OCI-LY7 (cell line): ENCODE data around the gene SOX4. TPM values are rescaled to one million over a fixed set of nuclear protein-coding genes. Genes with fewer than 3 reads are reported as not detected.
A peak's percentile ranks its signal among the peaks of the same experiment; 100 is the strongest.

Source experiments
- BruUV-seq: library from RNA; stranded (reverse); fragments of 400-500 nt; replicated peaks from 2 replicates; lab custom pipeline; 2021; lab: Mats Ljungman, UMichigan
- CTCF ChIA-PET: fragments of 300-600 bp; sonication (Branson Sonifier 250); formaldehyde crosslinking; loops from one replicate; lab custom pipeline; 2022; ENCODE audit warnings: antibody characterized with exemption; ENCODE audit not compliant: unreplicated experiment; lab: Charles Lee
- POLR2A ChIA-PET: fragments of 300-600 bp; sonication (Branson Sonifier 250); formaldehyde crosslinking; loops from one replicate; lab custom pipeline; 2022; ENCODE audit warnings: antibody characterized with exemption; lab: Charles Lee
- DNase-seq: peaks from one replicate; pipeline ENCODE4 v3.0.0-alpha.2; 2015; ENCODE audit warnings: low spot score
- H2AFZ ChIP-seq: fragments of 200-600 bp; sonication (generic), shearing (Covaris generic); 2 replicates; pipeline ENCODE4 v1.6.1; 2014; ENCODE audit warnings: mild to moderate bottlenecking, antibody characterized with exemption, low read length, moderate library complexity
- H3K27ac ChIP-seq: fragments of 200-600 bp; sonication (generic); 2 replicates; pipeline ENCODE4 v1.5.1; 2014; ENCODE audit warnings: mixed run types, low read depth, mild to moderate bottlenecking, moderate library complexity, low read length, inconsistent platforms; ENCODE audit not compliant: poor library complexity, severe bottlenecking
- H3K36me3 ChIP-seq: fragments of 200-600 bp; sonication (generic); 2 replicates; pipeline ENCODE4 v1.6.1; 2014; ENCODE audit warnings: mild to moderate bottlenecking, antibody characterized with exemption, low read length, moderate library complexity, mixed read lengths; ENCODE audit not compliant: insufficient read depth
- H3K4me1 ChIP-seq: fragments of 200-600 bp; sonication (generic); 2 replicates; pipeline ENCODE4 v1.5.1; 2014; ENCODE audit warnings: mild to moderate bottlenecking, low read length; ENCODE audit not compliant: insufficient read depth, poor library complexity, severe bottlenecking
- H3K4me2 ChIP-seq: fragments of 200-600 bp; sonication (generic); 2 replicates; pipeline ENCODE4 v1.6.1; 2014; ENCODE audit warnings: mild to moderate bottlenecking, low read length
- H3K4me3 ChIP-seq: fragments of 200-600 bp; sonication (generic); 2 replicates; pipeline ENCODE4 v1.5.1; 2014; ENCODE audit warnings: mild to moderate bottlenecking, low read depth, low read length; ENCODE audit not compliant: poor library complexity, severe bottlenecking
- H3K79me2 ChIP-seq: fragments of 200-600 bp; sonication (generic); 2 replicates; pipeline ENCODE4 v1.6.1; 2016; ENCODE audit warnings: low read depth, mild to moderate bottlenecking, low read length, moderate library complexity, mixed read lengths; ENCODE audit not compliant: insufficient read depth
- H3K9me2 ChIP-seq: fragments of 200-600 bp; sonication (generic); 2 replicates; pipeline ENCODE4 v1.6.1; 2016; ENCODE audit warnings: mild to moderate bottlenecking, low read length, mixed read lengths; ENCODE audit not compliant: insufficient read depth
- H3K9me3 ChIP-seq: fragments of 200-600 bp; sonication (generic); 2 replicates; pipeline ENCODE4 v1.6.1; 2014; ENCODE audit warnings: mild to moderate bottlenecking, mixed run types, low read length, mixed read lengths
- H4K20me1 ChIP-seq: fragments of 200-600 bp; sonication (generic); 2 replicates; pipeline ENCODE4 v1.6.1; 2014; ENCODE audit warnings: mild to moderate bottlenecking, antibody characterized with exemption, low read length, moderate library complexity, mixed read lengths; ENCODE audit not compliant: insufficient read depth
- CTCF ChIP-seq: fragments of 200-600 bp; sonication (generic); conservative IDR thresholded peaks from 2 replicates; pipeline ENCODE4 v1.5.1; 2014; ENCODE audit warnings: mild to moderate bottlenecking, antibody characterized with exemption, low read length, moderate library complexity, mixed read lengths
- EZH2phosphoT487 ChIP-seq: fragments of 200-600 bp; sonication (generic); IDR thresholded peaks from 2 replicates; pipeline ENCODE4 v1.6.1; 2018; ENCODE audit warnings: low read depth, borderline replicate concordance, mild to moderate bottlenecking, mixed run types, antibody characterized with exemption, low read length, moderate library complexity, mixed read lengths
- intact Hi-C: fragments of 100-400 bp; cut with micrococcal nuclease; formaldehyde crosslinking; loops from one replicate; pipeline ENCODE4 v1.10.0; 2022; ENCODE audit not compliant: unreplicated experiment
- total RNA-seq, 2 experiments: library from RNA; depleted of rRNA in 1 of 2; stranded (reverse); fragments of >200 nt in 1 of 2; shearing (Covaris generic) in 1 of 2; gene quantifications; 2 replicates each; pipeline ENCODE4 v1.2.3, GENCODE V29; 2014 to 2022

SOX4 gene
- total RNA-seq, 2 experiments from 2014 or later: 55.2 to 58.1 TPM

DNA sequence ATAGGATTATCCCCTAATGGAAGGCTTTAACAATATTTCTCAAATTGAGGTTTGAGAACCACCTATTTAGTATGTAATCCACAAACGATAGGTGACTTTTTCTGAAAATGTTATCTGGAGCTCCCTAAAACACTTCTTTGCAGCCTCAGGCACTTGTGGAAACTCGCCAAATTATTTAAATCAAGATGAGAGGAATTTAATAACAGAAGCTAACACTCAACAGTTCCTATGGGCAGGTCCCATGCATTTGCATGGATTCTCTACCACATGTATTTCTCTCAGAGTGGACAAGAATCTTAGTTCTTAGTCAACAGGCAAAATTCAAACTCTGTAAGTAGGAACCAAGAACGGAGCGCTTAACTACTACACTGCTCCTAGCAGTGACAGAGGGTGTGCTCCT is 20.7 kb downstream of the SOX4 start:
- H3K9me2 ChIP-seq: no peaks in the 10 kb centered on the region
- peaks cover 70% of the 10 kb centered on the region for H3K4me1 ChIP-seq
- H4K20me1 ChIP-seq: no peaks in the 10 kb centered on the region
- H3K79me2 ChIP-seq: no peaks in the 10 kb centered on the region
- intact Hi-C loops: no loop called here
- TF ChIP-seq CTCF: no peak
- TF ChIP-seq EZH2phosphoT487: no peak
- no peaks in the 10 kb centered on the region for H3K36me3 ChIP-seq
- peak overlapping the region; percentile 10 for H3K27ac ChIP-seq
- DNase-seq: no peak
- H3K9me3 ChIP-seq: no peaks in the 10 kb centered on the region
- H3K4me3 ChIP-seq: no peak overlapping the region
- H2AFZ ChIP-seq: peak overlapping the region; percentile 35; the same call in 1 of the 2 replicates
- ChIA-PET POLR2A (interaction anchor here (0.9 to 2.8 kb wide), 3 partner anchors 10 to 20 kb away, joined by 5 to 17 read pairs (median 6); partner anchors contain the start of gene SOX4), CTCF (interaction anchor here (1.1 kb wide), 1 partner anchor 21 kb away, joined by 3 read pairs; the partner anchor contains the start of gene SOX4)
- peak overlapping the region; percentile 26; the same call in 1 of the 2 replicates for H3K4me2 ChIP-seq
- no TSS peak for BruUV-seq

DNA sequence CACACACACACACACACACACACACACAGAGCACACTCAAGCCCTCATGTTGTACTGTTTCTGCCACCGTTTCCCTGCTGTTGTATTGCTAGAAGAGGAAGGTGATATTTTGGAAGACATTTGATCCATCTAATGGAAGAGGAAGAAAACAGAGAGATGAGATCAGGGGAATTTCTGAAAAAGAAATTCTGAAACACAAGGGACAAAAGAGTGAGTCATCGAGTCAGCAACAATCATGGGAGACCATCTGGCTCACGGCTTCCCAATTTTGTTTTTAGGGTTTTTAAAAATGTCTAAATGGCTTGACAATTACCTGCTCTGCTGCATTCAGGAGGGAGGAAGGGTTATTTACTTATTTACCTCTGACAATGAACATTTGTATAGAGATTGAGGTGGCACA is 22.0 kb downstream of the SOX4 start:
- no peaks in the 10 kb centered on the region for H4K20me1 ChIP-seq
- H3K79me2 ChIP-seq: no peaks in the 10 kb centered on the region
- no peak overlapping the region for H3K4me2 ChIP-seq
- no TSS peak for BruUV-seq
- CTCF ChIA-PET: no interaction called here
- no peaks in the 10 kb centered on the region for H3K9me2 ChIP-seq
- intact Hi-C loops: no loop called here
- H2AFZ ChIP-seq: peak overlapping the region; percentile 35; the same call in 1 of the 2 replicates
- no peak overlapping the region for H3K27ac ChIP-seq
- DNase-seq: no peak
- no peaks in the 10 kb centered on the region for H3K9me3 ChIP-seq
- H3K4me3 ChIP-seq: no peak overlapping the region
- TF ChIP-seq CTCF (no peak), EZH2phosphoT487 (no peak)
- H3K36me3 ChIP-seq: no peaks in the 10 kb centered on the region
- POLR2A ChIA-PET: interaction anchor here (2.8 kb wide), 1 partner anchor 21 kb away, joined by 17 read pairs; the partner anchor contains the start of gene SOX4
- peaks cover 57% of the 10 kb centered on the region for H3K4me1 ChIP-seq

DNA sequence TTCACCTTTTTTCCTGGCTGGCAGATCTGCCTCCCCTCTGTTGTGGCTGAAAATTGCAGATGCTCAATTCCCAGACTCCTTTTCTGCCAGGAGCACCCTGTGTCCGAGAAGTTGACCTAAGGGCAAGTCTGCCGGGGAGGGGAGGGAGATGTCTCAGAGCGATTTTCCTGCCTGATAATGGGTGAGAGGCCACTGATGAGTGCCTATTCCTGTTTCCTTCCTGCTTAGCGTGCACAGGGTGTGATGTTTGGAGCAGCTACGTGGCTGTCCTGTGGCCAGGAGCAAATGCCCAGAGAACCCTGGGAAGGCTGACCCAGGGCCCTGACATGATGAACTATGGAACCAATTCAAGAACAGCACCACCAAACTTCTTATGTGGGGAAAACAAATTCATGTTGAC is 22.5 kb downstream of the SOX4 start:
- intact Hi-C loops: no loop called here
- peaks cover 52% of the 10 kb centered on the region for H3K4me1 ChIP-seq
- no peaks in the 10 kb centered on the region for H3K9me3 ChIP-seq
- peak overlapping the region; percentile 35; the same call in 1 of the 2 replicates for H2AFZ ChIP-seq
- ChIA-PET POLR2A (interaction anchor here (0.6 kb wide), 1 partner anchor 127 kb away, joined by 3 read pairs; no protein-coding TSS in a partner anchor), CTCF (no interaction called here)
- H4K20me1 ChIP-seq: no peaks in the 10 kb centered on the region
- H3K36me3 ChIP-seq: no peaks in the 10 kb centered on the region
- no peak overlapping the region for H3K4me3 ChIP-seq
- no peak overlapping the region for H3K27ac ChIP-seq
- H3K9me2 ChIP-seq: no peaks in the 10 kb centered on the region
- no peak overlapping the region for H3K4me2 ChIP-seq
- BruUV-seq: no TSS peak
- no peaks in the 10 kb centered on the region for H3K79me2 ChIP-seq
- TF ChIP-seq CTCF: no peak
- TF ChIP-seq EZH2phosphoT487: no peak
- DNase-seq: no peak
